HG03139 (cell line): ENCODE data around the gene ACOT13.
"Not testable (repeated sequence)": the region's sequence is repeated elsewhere in the genome, so short reads cannot be mapped to it uniquely, and the experiment has no call there.

Experiments
- ATAC-seq: cut with Tn5 transposase; IDR thresholded peaks from one replicate; pipeline ENCODE4 v1.9.1; 2021; ENCODE audit not compliant: unreplicated experiment

ACOT13 gene

GRCh38 chr6:24691550-24691949 lies 24.7 kb downstream of the ACOT13 start:
- ATAC-seq = no peak

- no peak for ATAC-seq
These were observed 25.1 kb downstream of the ACOT13 start for GRCh38 chr6:24692003-24692402.

- ATAC-seq = no peak
These were observed 25.5 kb downstream of the ACOT13 start for GRCh38 chr6:24692415-24692814.

DNA sequence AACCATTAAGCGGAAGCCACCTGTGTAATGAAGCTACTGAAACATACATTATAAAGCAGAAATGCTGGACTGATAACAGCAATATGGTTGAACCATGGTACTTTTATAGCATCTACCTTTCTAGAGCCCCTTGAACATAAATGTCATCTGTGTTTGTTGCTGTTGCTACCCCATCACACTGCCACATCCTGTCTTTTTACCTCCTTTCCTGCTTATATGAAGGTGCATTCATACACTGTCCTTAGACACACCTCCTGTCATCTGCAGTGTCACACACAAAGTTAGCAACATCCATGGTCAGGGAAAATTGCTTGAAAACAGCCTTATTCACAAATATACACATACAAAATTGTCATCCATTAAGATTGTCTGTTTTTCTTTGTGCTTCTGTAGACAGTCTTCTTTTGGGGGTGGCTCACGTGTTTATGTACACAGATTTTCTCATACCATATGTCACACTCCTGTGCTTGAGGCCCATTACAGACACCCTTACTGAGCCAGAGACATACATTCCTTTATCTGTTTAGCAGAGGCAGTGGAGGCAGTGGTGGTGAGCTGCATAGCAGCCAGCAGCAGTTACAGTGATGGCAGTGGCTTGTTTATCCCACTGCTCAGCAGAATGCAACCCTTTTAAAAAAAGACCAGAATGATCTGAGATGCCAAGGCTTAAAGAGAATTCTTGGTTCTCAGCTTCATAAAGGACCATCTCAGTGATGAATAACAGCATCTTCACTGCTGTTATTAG lies 26.1 kb downstream of the ACOT13 start:
- no peak for ATAC-seq

GRCh38 chr6:24694198-24694597 lies 27.3 kb downstream of the ACOT13 start:
- no peak for ATAC-seq

GRCh38 chr6:24695635-24696034 lies 28.8 kb downstream of the ACOT13 start:
- ATAC-seq = peak; percentile 57

DNA sequence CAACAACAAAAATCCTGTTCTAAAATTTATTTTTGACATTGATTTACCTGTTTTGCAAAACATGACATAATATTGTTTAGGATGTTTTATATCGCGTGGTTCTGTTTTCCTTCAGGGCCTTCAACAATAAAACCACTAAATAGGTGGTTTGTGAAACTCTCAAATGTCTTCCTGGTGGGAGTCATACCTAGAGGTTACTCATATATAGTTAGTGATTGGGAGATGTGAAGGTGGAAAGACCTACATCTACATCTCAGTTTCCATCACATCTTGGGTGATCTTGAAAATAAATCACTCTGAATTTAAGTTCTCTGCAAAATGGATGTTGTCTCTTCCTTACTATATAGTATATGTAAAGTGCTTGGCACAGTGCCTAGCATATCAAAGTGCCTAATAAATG lies 29.2 kb downstream of the ACOT13 start:
- ATAC-seq = no peak

DNA sequence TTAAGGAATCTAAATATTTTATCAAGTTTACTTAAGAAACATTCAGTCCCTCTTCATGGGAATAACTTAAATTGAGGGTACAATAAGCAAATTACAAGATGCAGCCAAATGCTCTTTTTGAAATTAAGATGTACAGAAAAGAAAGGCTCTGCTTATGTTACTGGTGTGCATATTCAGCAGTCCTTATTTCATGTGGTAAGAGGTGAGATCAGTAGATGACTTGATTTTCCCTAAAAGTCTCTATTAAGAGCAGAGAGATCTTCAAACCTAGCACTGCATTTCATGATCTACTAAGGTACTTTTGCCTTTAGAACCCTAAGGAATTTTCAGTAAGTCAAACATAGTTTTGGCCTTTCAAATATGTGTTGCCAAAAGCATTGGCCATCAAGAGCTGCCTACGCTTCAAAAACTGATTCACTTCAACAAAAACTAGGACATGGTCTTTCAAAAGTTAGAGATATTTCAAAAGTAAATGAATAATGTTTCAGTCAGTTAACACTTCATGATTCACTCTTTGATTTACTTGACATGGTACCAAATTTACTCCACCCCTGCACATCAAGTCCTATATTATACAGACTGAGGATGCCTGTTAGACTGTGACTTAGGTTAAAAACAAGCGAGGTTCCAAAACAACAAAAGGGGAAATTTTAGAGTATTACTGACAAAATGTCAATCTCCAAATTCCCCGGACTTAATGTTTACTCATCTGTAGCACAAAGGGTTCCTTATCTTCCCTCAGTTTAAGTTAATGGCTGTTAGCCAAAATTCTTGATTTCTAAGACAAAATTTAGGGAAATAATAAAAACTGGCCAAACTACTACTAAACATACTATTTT lies 32.9 kb downstream of the ACOT13 start:
- ATAC-seq = no peak

DNA sequence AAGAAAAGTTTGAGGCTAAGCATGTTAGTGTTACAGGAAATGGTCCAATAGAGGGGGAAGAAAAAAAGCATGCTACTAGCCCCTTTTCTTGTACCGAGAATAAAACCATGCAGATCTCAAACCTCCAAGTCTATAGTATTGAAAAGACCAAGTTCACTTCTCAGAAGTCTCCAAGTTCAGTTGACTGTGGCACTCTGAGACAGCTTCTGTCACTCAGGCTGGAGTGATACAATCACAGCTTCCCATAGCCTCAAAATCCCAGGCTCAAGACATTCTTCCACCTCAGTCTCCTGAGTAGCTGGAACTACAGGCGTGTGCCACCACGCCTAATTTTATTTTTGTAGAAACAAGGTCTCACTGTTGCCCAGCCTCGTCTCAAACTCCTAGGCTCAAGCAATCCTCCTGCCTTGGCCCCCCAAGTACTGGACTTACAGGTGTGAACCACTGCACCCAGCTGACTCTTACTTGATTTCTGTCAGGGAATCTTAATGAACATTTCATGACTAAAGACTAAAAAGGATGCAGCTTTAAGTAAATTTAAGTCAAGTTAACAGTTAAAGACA lies 35.9 kb downstream of the ACOT13 start:
- no peak for ATAC-seq

GRCh38 chr6:24704468-24704867 lies 37.6 kb downstream of the ACOT13 start:
- ATAC-seq = no peak

GRCh38 chr6:24708612-24709011 lies 41.7 kb downstream of the ACOT13 start:
- ATAC-seq = no peak

- ATAC-seq = no peak
These were observed 42.3 kb downstream of the ACOT13 start for GRCh38 chr6:24709014-24709711.

GRCh38 chr6:24710519-24711303 lies 43.8 kb downstream of the ACOT13 start:
- ATAC-seq = no peak

DNA sequence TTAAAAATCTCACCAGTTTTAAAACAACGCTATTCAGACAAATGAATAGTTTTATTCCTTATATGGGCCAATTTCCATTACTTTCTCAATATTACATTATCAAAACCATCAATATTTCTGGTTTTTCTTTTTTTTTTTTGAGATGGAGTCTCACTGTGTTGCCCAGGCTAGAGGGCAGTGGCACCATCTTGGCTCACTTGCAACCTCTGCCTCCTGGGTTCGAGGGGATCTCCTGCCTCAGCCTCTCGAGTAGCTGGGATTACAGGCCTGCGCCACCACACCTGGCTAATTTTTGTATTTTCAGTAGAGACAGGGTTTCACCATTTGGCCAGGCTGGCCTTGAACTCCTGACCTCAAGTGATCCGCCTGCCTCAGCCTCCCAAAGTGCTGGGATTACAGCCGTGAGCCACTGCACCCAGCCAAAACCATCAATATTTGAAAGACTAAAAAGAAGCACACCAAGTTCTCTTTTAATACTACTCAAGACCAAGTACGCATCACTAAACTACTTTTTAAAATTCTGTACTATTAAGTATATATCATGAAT lies 49.8 kb downstream of the ACOT13 start:
- not testable (repeated sequence) for ATAC-seq

- no peak for ATAC-seq
These were observed 51.7 kb downstream of the ACOT13 start for GRCh38 chr6:24718449-24719124.

GRCh38 chr6:24719125-24719971 lies 52.5 kb downstream of the ACOT13 start, which contains the start of gene C6orf62:
TSS of gene C6orf62 (minus strand) at chr6:24719154. CDS start at chr6:24718668, 486 bp downstream.
- ATAC-seq = no peak

DNA sequence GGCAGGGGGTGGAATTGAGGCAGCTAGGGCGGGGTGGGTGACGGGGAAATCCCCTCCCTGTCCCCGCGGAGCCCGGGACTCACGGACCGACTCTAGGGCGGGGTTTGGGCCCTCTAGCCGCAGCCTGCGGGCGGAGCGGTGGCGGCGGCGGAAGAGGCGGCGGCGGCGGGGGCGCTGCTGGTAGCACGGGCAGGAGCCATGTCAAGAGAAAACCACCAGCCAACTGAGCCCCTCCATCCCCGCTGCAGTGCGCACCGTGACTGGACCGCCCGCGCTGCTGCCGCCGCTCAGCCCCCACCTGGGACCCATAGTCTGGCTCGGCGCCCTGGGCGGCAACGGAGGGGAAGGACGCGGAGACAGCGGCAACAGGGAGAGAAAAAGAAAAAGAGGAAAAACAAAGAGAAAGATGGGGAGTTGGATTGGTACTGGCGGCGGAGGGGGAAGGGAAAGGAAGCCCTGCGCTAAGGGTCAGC lies 53.3 kb downstream of the ACOT13 start:
- ATAC-seq = no peak

DNA sequence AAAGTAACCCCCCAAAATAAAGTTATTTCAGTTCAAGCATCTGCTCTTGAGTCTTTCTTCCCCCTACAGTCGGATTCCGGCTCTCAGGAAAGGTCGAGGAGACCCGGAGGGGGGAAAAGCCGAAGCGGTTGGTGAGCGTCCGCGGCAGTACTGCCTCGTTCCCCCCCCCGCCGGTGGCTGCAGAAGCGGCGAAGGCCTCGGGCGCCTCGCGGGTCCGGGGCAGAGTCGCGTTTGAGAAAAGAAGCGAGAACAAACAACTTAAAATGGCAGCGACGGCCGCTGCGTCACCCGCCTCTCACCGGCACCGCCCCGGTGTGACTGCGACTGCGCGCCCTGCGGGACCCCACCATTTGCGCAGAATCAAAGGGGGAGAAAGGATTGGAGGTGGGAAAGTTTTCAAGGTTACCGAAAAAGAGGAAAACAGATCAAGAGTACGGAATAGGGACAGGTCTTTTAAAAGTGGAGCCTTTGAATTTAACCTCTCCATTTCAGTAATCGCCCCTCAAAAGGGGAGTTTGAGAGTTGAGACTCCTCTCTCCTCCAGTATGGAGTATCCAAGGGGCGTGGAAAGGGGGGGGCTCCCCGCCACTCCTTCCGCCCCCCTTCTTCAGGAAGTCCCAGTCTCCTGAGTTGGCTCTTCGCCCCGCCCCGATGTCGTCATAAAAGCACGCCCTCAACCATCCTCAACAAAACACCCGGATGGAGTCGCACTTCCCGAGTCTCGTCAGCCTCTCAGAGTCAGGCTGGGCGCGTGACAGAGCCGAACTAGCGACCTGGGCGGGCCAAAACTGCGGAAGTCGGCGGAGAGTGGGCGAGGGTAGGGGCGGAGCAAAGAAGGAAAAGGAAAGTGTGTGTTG lies 54.0 kb downstream of the ACOT13 start:
- peak; percentile 87 for ATAC-seq
